Small intestine (tissue), 7 donors: ENCODE results near the gene GPATCH11. TPM values are rescaled to one million over a fixed set of nuclear protein-coding genes. Genes with fewer than 3 reads are reported as not detected.

Experiments
- DNase-seq, 2 donors: peaks; one replicate each; pipeline versions ENCODE4 v3.0.0 to v3.0.0-alpha.2; 2013
- FAIRE-seq: peaks from 2 replicates; lab custom pipeline; 2012; peaks lifted over from hg19 to GRCh38; lab: Jason Lieb, UNC
- H3K27ac ChIP-seq, 3 donors: one replicate each; pipeline ENCODE4 v1.5.1; 2013; ENCODE audit warnings: low read length in 2 of 3, mild to moderate bottlenecking in 2 of 3, control low read depth in 1 of 3, inconsistent platforms in 1 of 3, low read depth in 1 of 3, moderate library complexity in 1 of 3
- H3K27me3 ChIP-seq, 3 donors: one replicate each; pipeline ENCODE4 v1.6.1; 2013; ENCODE audit warnings: low read length in 3 of 3, inconsistent platforms in 1 of 3; ENCODE audit not compliant: control insufficient read depth in 3 of 3, insufficient read depth in 3 of 3
- H3K36me3 ChIP-seq, 3 donors: one replicate each; pipeline ENCODE4 v1.6.1; 2013; ENCODE audit warnings: low read length in 3 of 3, inconsistent platforms in 1 of 3, low read depth in 1 of 3, mild to moderate bottlenecking in 1 of 3, moderate library complexity in 1 of 3; ENCODE audit not compliant: control insufficient read depth in 3 of 3, insufficient read depth in 2 of 3
- H3K4me1 ChIP-seq, 3 donors: one replicate each; pipeline ENCODE4 v1.6.1; 2013; ENCODE audit warnings: low read length in 2 of 3, inconsistent platforms in 1 of 3, low read depth in 1 of 3, mild to moderate bottlenecking in 1 of 3, moderate library complexity in 1 of 3; ENCODE audit not compliant: control insufficient read depth in 3 of 3, insufficient read depth in 2 of 3
- H3K4me3 ChIP-seq, 3 donors: one replicate each; pipeline ENCODE4 v1.5.1; 2013; ENCODE audit warnings: low read length in 3 of 3, control low read depth in 1 of 3, inconsistent platforms in 1 of 3, low read depth in 1 of 3, mild to moderate bottlenecking in 1 of 3, moderate library complexity in 1 of 3
- H3K9me3 ChIP-seq, 2 donors: one replicate each; pipeline ENCODE4 v1.6.1; 2013; ENCODE audit warnings: low read depth in 1 of 2, low read length in 1 of 2; ENCODE audit not compliant: control insufficient read depth in 2 of 2, insufficient read depth in 1 of 2
- WGBS, 3 donors: extraction: QIAGEN DNeasy Blood & Tissue Kit; methylation state at CpG; one replicate each; pipeline ENCODE4 v1.1.7; 2013; 5-methylcytosine and 5-hydroxymethylcytosine counted together
- polyA plus RNA-seq, 4 donors: library from polyadenylated mRNA; stranded (reverse) in 3 of 4; unstranded in 1 of 4; fragments of 200-250 nt in 3 of 4; fragments of 120-200 nt in 1 of 4; gene quantifications; one replicate each; pipeline versions ENCODE4 v1.2.1 to v1.2.3, GENCODE V29; 2013
- donor health status: healthy with polysubstance abuse.
- donor health status: control.
- donor health status: control.
- donor health status: Bipolar disorder and iron deficiency.
- donor health status: healthy.

Gene GPATCH11
- polyA plus RNA-seq, 4 donors: 3.1 to 6.0 (median 5.5) TPM

DNA sequence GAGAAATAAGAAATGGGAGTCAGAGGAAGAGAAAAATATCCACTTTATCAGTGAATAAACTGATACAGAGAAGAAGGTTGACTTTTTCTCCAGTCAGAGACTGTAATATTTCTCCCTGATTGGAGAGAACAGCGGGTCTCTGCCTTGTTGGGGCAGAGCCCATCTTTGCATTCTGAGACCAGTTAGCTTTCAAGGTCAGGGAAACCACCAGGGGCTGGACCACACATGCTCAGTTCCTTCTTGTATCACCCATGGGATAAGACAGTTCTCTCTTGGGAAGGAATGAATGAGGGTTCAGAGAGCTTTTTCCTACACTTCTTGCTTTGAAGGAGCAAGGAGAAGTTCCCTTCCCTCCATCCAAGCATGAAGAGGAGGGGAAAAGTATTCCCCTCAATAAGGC is 12.2 kb downstream of the GPATCH11 start:
- no peaks in the 10 kb centered on the region for H3K4me1 ChIP-seq
- DNase-seq: no peak
- H3K36me3 ChIP-seq: peaks cover 10 to 20% (median 12%) of the 10 kb centered on the region in 3 donors
- no peak overlapping the region for H3K27ac ChIP-seq
- no peaks in the 10 kb centered on the region for H3K27me3 ChIP-seq
- 92 to 95% (median 92%) methylated on average over 1 of the region's 1 CpG for WGBS, 3 donors
- no peak for FAIRE-seq
- H3K9me3 ChIP-seq: no peaks in the 10 kb centered on the region
- H3K4me3 ChIP-seq: no peak overlapping the region

DNA sequence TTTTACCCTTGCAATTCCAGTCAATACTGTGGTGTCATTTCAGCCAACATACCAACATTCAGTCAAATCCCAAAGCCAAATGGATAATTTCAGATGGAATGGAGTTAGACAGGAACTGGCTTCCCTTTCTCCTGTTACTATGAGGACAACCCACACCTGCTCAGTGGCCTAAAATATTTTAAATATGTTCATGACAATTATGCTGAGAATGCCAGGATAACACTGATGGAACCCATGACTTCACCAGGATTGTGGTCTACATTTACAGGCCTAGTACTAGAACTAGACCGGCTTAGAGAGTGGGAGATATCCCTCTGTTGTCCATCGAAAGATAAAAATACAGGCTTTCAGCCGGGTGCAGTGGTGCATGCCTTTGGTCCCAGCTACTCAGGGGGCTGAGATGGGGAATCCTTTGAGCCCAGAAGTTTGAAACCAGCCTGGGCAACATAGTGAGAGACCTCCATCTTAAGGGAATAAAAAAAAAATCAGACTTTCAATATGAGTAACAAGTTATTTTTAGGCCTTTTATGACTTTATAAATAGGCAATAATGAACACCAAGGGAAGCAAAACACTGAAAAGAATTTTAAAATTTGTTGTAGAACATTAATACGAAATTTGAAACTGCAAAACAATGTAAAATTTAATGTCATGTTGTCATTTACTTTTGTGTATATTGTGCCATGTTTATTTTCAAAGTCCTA is 14.2 kb downstream of the GPATCH11 start:
- no peaks in the 10 kb centered on the region for H3K4me1 ChIP-seq
- H3K27ac ChIP-seq: no peak overlapping the region
- no peak for FAIRE-seq
- H3K4me3 ChIP-seq: no peak overlapping the region
- peaks cover 12 to 20% (median 15%) of the 10 kb centered on the region in 3 donors for H3K36me3 ChIP-seq
- no peak for DNase-seq
- H3K27me3 ChIP-seq: no peaks in the 10 kb centered on the region
- no peaks in the 10 kb centered on the region for H3K9me3 ChIP-seq
- 94 to 95% (median 95%) methylated on average over 4 of the region's 4 CpGs for WGBS, 3 donors

DNA sequence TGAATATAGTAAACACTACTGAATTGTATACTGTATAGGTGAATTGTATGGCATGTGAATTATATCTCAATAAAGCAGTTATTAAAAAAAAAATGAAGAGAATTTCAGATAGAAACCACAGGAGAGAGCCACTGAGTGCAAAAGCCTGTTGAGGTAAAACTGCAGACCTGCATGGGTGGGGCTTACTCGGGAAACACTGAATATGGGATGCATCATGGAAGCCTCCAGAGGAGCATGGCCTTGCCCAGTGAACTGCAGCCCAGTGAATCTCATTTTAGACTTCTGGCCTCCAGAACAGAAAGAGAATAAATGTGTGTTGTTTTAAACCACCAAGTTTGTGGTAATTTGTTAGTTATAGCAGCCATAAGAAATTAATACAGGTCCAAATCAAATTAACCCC is 15.7 kb downstream of the GPATCH11 start:
- Histone ChIP-seq H3K27me3 (no peaks in the 10 kb centered on the region), H3K9me3 (no peaks in the 10 kb centered on the region), H3K27ac (no peak overlapping the region), H3K4me3 (no peak overlapping the region), H3K36me3 (peaks cover 5 to 15% (median 9%) of the 10 kb centered on the region in 3 donors), H3K4me1 (no peaks in the 10 kb centered on the region)
- DNase-seq (no peak), FAIRE-seq (no peak)
- WGBS, 3 donors: 45 to 69% (median 54%) methylated on average over 1 of the region's 1 CpG

DNA sequence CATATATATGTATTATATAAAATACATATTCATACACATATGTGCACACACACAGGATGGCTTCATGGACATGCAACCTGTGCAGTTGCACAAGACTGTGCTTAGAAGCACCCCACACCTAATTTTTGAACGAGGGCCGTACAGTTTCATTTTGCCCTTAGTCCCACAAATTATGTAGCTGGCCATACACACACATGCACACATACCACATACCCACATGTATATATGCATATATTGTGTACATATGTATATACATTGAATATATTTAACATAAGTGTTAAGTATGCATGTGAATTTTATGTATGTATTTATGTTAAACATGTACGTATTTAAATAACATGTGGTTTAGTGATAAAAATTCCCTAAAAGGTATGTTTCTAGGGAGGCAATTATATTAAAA is 18.3 kb downstream of the GPATCH11 start:
- Histone ChIP-seq H3K4me1 (no peaks in the 10 kb centered on the region), H3K9me3 (no peaks in the 10 kb centered on the region), H3K4me3 (no peak overlapping the region), H3K27ac (no peak overlapping the region), H3K36me3 (peaks cover 12 to 20% (median 17%) of the 10 kb centered on the region in 3 donors), H3K27me3 (no peaks in the 10 kb centered on the region)
- 91 to 94% (median 91%) methylated on average over 3 of the region's 3 CpGs for WGBS, 3 donors
- DNase-seq (no peak), FAIRE-seq (no peak)

DNA sequence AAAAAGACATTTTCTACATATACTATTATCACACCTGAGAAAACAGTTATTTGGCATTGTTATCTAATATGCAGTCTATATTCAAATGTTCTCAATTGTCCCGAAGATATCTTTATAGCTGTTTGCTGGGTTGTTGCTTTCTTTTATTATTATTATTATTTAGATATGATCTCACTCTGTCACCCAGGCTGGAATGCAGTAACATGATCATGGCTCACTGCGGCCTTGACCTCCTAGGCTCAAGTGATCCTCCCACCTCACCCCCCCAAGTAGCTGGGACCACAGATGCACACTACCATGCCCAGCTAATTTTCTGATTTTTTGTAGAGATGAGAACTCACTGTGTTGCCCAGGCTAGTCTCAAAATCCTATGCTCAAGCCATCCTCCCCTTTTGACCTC is 19.9 kb downstream of the GPATCH11 start:
- H3K36me3 ChIP-seq: peaks cover 12 to 25% (median 21%) of the 10 kb centered on the region in 3 donors
- WGBS, 3 donors: 87 to 98% (median 97%) methylated on average over 2 of the region's 2 CpGs
- H3K27ac ChIP-seq: no peak overlapping the region
- no peaks in the 10 kb centered on the region for H3K9me3 ChIP-seq
- DNase-seq: no peak
- no peak overlapping the region for H3K4me3 ChIP-seq
- no peaks in the 10 kb centered on the region for H3K4me1 ChIP-seq
- FAIRE-seq: no peak
- H3K27me3 ChIP-seq: no peaks in the 10 kb centered on the region

DNA sequence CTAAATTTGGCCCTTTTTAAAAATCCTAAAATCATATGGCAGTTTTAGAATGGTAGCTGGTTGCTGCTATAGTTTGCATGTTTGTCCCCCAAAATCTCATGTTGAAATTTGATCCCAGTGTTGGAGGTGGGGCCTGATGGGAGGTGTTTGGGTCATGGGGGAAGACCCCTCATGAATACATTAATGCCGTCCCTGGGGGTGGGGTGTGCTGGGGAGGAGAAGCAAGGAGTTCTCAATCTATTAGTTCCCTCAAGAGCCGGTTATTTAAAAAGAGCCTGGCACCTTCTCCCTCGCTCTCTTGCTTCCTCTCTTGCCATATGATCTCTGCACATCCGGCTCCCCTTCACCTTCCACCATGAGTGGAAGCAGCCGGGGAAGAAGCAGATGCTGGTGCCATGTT is 20.8 kb downstream of the GPATCH11 start:
- Histone ChIP-seq H3K4me3 (no peak overlapping the region), H3K9me3 (no peaks in the 10 kb centered on the region), H3K4me1 (no peaks in the 10 kb centered on the region), H3K36me3 (peaks cover 14 to 30% (median 22%) of the 10 kb centered on the region in 3 donors), H3K27me3 (no peaks in the 10 kb centered on the region), H3K27ac (no peak overlapping the region)
- DNase-seq (no peak), FAIRE-seq (no peak)
- 86 to 95% (median 88%) methylated on average over 5 of the region's 5 CpGs for WGBS, 3 donors

DNA sequence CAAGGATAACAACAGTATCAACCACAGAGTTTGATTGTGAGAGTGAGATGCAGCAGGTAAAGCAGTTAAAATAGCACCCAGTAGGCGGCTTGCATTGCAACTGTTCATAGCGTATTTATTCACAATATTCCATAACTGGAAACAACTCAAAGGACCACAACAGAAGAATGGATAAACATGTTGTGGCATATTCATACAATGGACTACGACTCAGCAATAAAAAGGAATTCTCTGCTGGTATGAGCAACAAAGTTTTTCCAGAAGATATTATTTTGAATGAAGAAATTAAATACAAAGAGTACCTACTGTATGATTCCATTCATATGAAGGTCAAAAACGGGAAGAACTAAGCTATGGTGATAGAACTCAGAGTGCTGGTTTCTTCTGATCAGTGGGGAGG is 25.2 kb downstream of the GPATCH11 start:
- no peak for DNase-seq
- 95 to 96% (median 95%) methylated on average over 4 of the region's 4 CpGs for WGBS, 3 donors
- Histone ChIP-seq H3K27me3 (no peaks in the 10 kb centered on the region), H3K4me1 (no peaks in the 10 kb centered on the region), H3K36me3 (peaks cover 9 to 38% (median 18%) of the 10 kb centered on the region in 3 donors), H3K4me3 (no peak overlapping the region), H3K27ac (no peak overlapping the region), H3K9me3 (no peaks in the 10 kb centered on the region)
- no peak for FAIRE-seq

DNA sequence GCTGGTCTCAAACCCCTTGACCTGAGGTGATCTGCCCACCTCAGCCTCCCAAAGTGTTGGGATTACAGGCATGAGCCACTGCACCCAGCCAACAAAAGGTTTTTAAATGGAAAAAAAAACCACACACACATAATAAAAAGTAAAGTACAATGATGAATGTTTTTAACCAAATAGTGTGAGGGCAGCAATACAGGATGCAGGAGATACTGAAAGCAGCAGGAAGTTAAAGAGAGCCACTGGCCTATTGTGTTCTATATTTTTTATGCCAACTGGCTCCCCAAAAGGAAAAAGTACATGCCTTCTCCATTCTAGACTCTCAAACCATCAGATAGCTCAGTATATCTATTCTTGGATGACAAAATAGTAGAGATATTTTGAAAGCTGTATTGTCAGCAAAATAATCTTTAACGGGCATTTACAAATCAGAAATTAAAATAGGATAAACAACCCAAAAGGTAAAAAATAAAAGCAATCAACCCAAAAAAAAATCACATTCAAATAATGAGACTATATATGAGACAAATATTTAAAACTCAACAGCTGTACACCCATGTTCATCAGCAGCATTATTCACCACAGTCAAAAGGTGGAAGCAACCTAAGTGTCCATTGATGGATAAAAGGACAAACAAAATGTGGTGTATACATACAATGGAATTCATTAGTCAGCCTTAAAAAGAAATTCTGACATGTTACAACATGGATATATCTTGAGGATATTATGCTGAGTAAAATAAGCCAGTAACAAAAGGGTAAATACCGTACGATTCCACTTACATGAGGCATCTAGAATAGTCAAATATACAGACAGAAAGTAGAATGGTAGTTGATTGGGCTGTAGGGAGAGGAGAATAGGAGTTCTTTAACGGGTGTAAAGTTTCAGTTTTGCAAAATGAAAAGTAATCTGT is 26.2 kb downstream of the GPATCH11 start:
- no peak overlapping the region for H3K4me3 ChIP-seq
- no peak for FAIRE-seq
- H3K9me3 ChIP-seq: no peaks in the 10 kb centered on the region
- H3K36me3 ChIP-seq: peaks cover 13 to 32% (median 18%) of the 10 kb centered on the region in 3 donors
- no peak for DNase-seq
- no peaks in the 10 kb centered on the region for H3K4me1 ChIP-seq
- no peaks in the 10 kb centered on the region for H3K27me3 ChIP-seq
- 92 to 94% (median 94%) methylated on average over 4 of the region's 4 CpGs for WGBS, 3 donors
- no peak overlapping the region for H3K27ac ChIP-seq
